K562 (cell line): ENCODE measurements around the gene GRID2IP. TPM values are rescaled to one million over a fixed set of nuclear protein-coding genes. Genes with fewer than 3 reads are reported as not detected.

ENCODE experiments used
- ATAC-seq: fragments of 200-7000 bp; cut with Tn5 transposase; 3 replicates; pipeline ENCODE4 v1.9.1; 2020; ENCODE audit warnings: moderate library complexity
- BruUV-seq: library from RNA; stranded (reverse); fragments of 400-500 nt; replicated peaks from 2 replicates; lab custom pipeline; 2021; lab: Mats Ljungman, UMichigan
- CTCF ChIA-PET: fragments of 300-600 bp; formaldehyde crosslinking; extraction: SDS; loops from one replicate; lab custom pipeline; 2021; ENCODE audit warnings: low intra/inter-chr PET ratio; lab: Yijun Ruan, JAX
- POLR2A ChIA-PET: fragments of 300-600, 350-650 bp; sonication (Branson Sonifier 250); formaldehyde crosslinking; extraction: SDS; loops from one replicate; lab custom pipeline; 2021; ENCODE audit warnings: antibody characterized with exemption, inconsistent platforms; lab: Yijun Ruan, JAX
- DNase-seq, 4 experiments: peaks; one replicate each; pipeline versions ENCODE4 v3.0.0 to v3.0.0-alpha.2; 2011 to 2018; ENCODE audit warnings: low spot score in 3 of 4, mixed read lengths in 3 of 4; ENCODE audit errors: extremely low read depth in 1 of 4
- FAIRE-seq: peaks from 2 replicates; lab custom pipeline; 2011; peaks lifted over from hg19 to GRCh38; lab: Jason Lieb, UNC
- H2AFZ ChIP-seq: 2 replicates; pipeline ENCODE4 v1.6.0; 2011; ENCODE audit warnings: low read depth, low read length, control low read depth, inconsistent platforms
- H3K27ac ChIP-seq: fragments of 200-600 bp; 3 replicates; pipeline ENCODE4 v1.8.0; 2011; ENCODE audit warnings: low read depth, mild to moderate bottlenecking, control low read depth, inconsistent platforms, low read length, moderate library complexity, mixed read lengths; ENCODE audit errors: extremely low read depth
- H3K27me3 ChIP-seq, 2 experiments: fragments of 300-600 bp in 1 of 2; 2 replicates in 1 of 2; 3 replicates in 1 of 2; pipeline versions ENCODE4 v1.6.0 to v1.8.0; 2011; ENCODE audit warnings: inconsistent platforms in 2 of 2, low read length in 2 of 2, mild to moderate bottlenecking in 1 of 2, mixed read lengths in 1 of 2, moderate library complexity in 1 of 2; ENCODE audit not compliant: control insufficient read depth in 2 of 2, insufficient read depth in 2 of 2
- H3K36me3 ChIP-seq: fragments of 300-600 bp; 3 replicates; pipeline ENCODE4 v1.8.0; 2011; ENCODE audit warnings: mild to moderate bottlenecking, low read length, inconsistent platforms; ENCODE audit not compliant: control insufficient read depth, insufficient read depth
- H3K4me1 ChIP-seq, 2 experiments: fragments of 200-600 bp in 1 of 2; replicated peaks in 1 of 2; 2 replicates in 1 of 2; 3 replicates in 1 of 2; pipeline versions ENCODE4 v1.5.1 to v1.8.0; 2011; ENCODE audit warnings: inconsistent platforms in 2 of 2, low read length in 2 of 2, mild to moderate bottlenecking in 1 of 2, mixed read lengths in 1 of 2, moderate library complexity in 1 of 2; ENCODE audit not compliant: control insufficient read depth in 2 of 2, insufficient read depth in 2 of 2
- H3K4me2 ChIP-seq: 2 replicates; pipeline ENCODE4 v1.6.1; 2011; ENCODE audit warnings: low read length, control low read depth, inconsistent platforms, mixed read lengths; ENCODE audit not compliant: insufficient read depth
- H3K4me3 ChIP-seq: fragments of 200-600 bp; sonication (generic), shearing (Covaris generic); 2 replicates; pipeline ENCODE4 v1.5.1; 2016; ENCODE audit warnings: control low read depth, inconsistent platforms
- H3K79me2 ChIP-seq: fragments of 200-600 bp; 3 replicates; pipeline ENCODE4 v1.8.0; 2011; ENCODE audit warnings: low read length, inconsistent platforms; ENCODE audit not compliant: control insufficient read depth, insufficient read depth
- H3K9ac ChIP-seq, 2 experiments: 2 replicates each; pipeline versions ENCODE4 v1.6.0 to v1.6.1; 2011; ENCODE audit warnings: low read depth in 2 of 2, low read length in 2 of 2, control low read depth in 1 of 2, inconsistent platforms in 1 of 2, mild to moderate bottlenecking in 1 of 2, mixed read lengths in 1 of 2; ENCODE audit not compliant: insufficient read depth in 1 of 2
- H3K9me1 ChIP-seq: one replicate; pipeline ENCODE4 v1.6.0; 2011; ENCODE audit warnings: inconsistent platforms, mild to moderate bottlenecking, low read length, moderate library complexity; ENCODE audit not compliant: control insufficient read depth, insufficient read depth
- H3K9me3 ChIP-seq: replicated peaks from 2 replicates; pipeline ENCODE4 v1.5.1; 2011; ENCODE audit warnings: low read depth, low read length, inconsistent platforms; ENCODE audit not compliant: control insufficient read depth, insufficient read depth
- H4K20me1 ChIP-seq: replicated peaks from 2 replicates; pipeline ENCODE4 v1.6.1; 2011; ENCODE audit warnings: low read length, inconsistent platforms, mixed read lengths; ENCODE audit not compliant: control insufficient read depth, insufficient read depth
- BRD4 ChIP-seq: fragments of 200-600 bp; sonication (generic); IDR thresholded peaks from 2 replicates; pipeline ENCODE4 v1.6.1; 2017; ENCODE audit warnings: inconsistent platforms
- CREM ChIP-seq: IDR thresholded peaks from 2 replicates; pipeline ENCODE4 v1.6.1; 2014; ENCODE audit warnings: antibody characterized with exemption, low read depth
- E2F8 ChIP-seq: fragments of 450-650 bp; IDR thresholded peaks from 2 replicates; pipeline ENCODE4 v1.7.1; 2018; ENCODE audit warnings: mild to moderate bottlenecking, low read depth; ENCODE audit not compliant: partially characterized antibody
- HOXB6 ChIP-seq: fragments of 250-450 bp; sonication (Bioruptor Pico); IDR thresholded peaks from 2 replicates; pipeline ENCODE4 v1.5.1; 2022; ENCODE audit warnings: mild to moderate bottlenecking, borderline replicate concordance
- KLF10 ChIP-seq: fragments of 250-450 bp; sonication (Bioruptor Pico); IDR thresholded peaks from 2 replicates; pipeline ENCODE4 v1.6.1; 2021; ENCODE audit warnings: matching md5 sums
- KLF6 ChIP-seq: fragments of 250-450 bp; sonication (Bioruptor Pico); IDR thresholded peaks from 2 replicates; pipeline ENCODE4 v1.4.0; 2020; ENCODE audit warnings: mild to moderate bottlenecking, moderate library complexity, borderline replicate concordance
- MAFK ChIP-seq: IDR thresholded peaks from 2 replicates; pipeline ENCODE4 v1.6.1; 2011; ENCODE audit warnings: low read length, improper control_type of control experiment
- MYNN ChIP-seq, 2 experiments: sonication (generic); formaldehyde crosslinking in 1 of 2; IDR thresholded peaks; 2 replicates each; pipeline versions ENCODE4 v1.5.0 to v1.6.1; 2016 to 2020; ENCODE audit warnings: antibody characterized with exemption in 1 of 2, missing genetic modification reagents in 1 of 2
- NCOA1 ChIP-seq: fragments of 450-650 bp; IDR thresholded peaks from 2 replicates; pipeline ENCODE4 v1.6.1; 2016; ENCODE audit warnings: low read depth
- PATZ1 ChIP-seq: fragments of 250-450 bp; sonication (Bioruptor Pico); IDR thresholded peaks from 2 replicates; pipeline ENCODE4 v1.5.0; 2020; ENCODE audit warnings: mild to moderate bottlenecking, borderline replicate concordance
- PKNOX1 ChIP-seq: fragments of 450-650 bp; IDR thresholded peaks from 2 replicates; pipeline ENCODE4 v1.6.1; 2016
- PRMT5 ChIP-seq: sonication (generic); formaldehyde crosslinking; IDR thresholded peaks from 2 replicates; pipeline ENCODE4 v1.5.0; 2020; ENCODE audit warnings: missing genetic modification reagents
- STAT5A ChIP-seq: IDR thresholded peaks from 2 replicates; pipeline ENCODE4 v1.6.1; 2012; ENCODE audit warnings: low read length, inconsistent platforms, borderline replicate concordance
- ZFP30 ChIP-seq: fragments of 250-450 bp; sonication (Bioruptor Pico); IDR thresholded peaks from 2 replicates; pipeline ENCODE4 v1.8.0; 2022; ENCODE audit warnings: moderate library complexity, mild to moderate bottlenecking, inconsistent platforms, borderline replicate concordance
- ZNF280A ChIP-seq: fragments of 450-650 bp; IDR thresholded peaks from 2 replicates; pipeline ENCODE4 v1.6.1; 2018; ENCODE audit warnings: mild to moderate bottlenecking, low read depth; ENCODE audit not compliant: partially characterized antibody
- WGBS: fragments of 100-300 bp; shearing (Covaris generic); methylation state at CpG from one replicate; pipeline ENCODE4 v1.1.6; 2016; ENCODE audit warnings: low coverage, mixed read lengths; ENCODE audit not compliant: insufficient coverage; ENCODE audit errors: missing lambda C conversion rate; 5-methylcytosine and 5-hydroxymethylcytosine counted together
- in situ Hi-C: fragments of 300-500 bp; cut with MboI; formaldehyde crosslinking; loops from 4 replicates; pipeline ENCODE4 v1.15.0; 2018; ENCODE audit warnings: inconsistent platforms, mixed read lengths
- intact Hi-C: fragments of 100-400 bp; cut with micrococcal nuclease; formaldehyde crosslinking; loops from 2 replicates; pipeline ENCODE4 v1.14.2; 2022
- polyA plus RNA-seq, 8 experiments: library from polyadenylated mRNA; depleted of rRNA in 4 of 8; stranded (reverse) in 5 of 8; unstranded in 3 of 8; fragments of >200 nt; fragmentation: Nextera tagmentation in 2 of 8; fragmentation: Illumina TruSeq in 1 of 8; extraction: Ambion mirVana in 2 of 8; extraction: Trizol in 1 of 8; gene quantifications; 2 replicates each; pipeline versions ENCODE4 v1.2.1 to v1.2.3, GENCODE V29; 2011 to 2014; ENCODE audit warnings: inconsistent platforms in 1 of 8, missing spikeins in 1 of 8
- total RNA-seq, 7 experiments: library from RNA; depleted of rRNA in 6 of 7; stranded (reverse); fragments of >200 nt in 6 of 7; fragmentation: Illumina TruSeq in 2 of 7; extraction: Trizol in 2 of 7; gene quantifications; 2 replicates each; pipeline versions ENCODE4 v1.2.1 to v1.2.3, GENCODE V29; 2011 to 2021; ENCODE audit warnings: low replicate concordance in 1 of 7

The GRID2IP gene
- total and polyA plus RNA-seq, 9 of the 15 experiments (the other 6 are each of a cell fraction or from before 2014, with no cell fraction given) = not detected

GRCh38 chr7:6516387-6516983 is 34.8 kb downstream of the GRID2IP start:
- DNase-seq (peak; percentile 56 to 86 (median 60)), ATAC-seq (peak; percentile 84), FAIRE-seq (peak; percentile 92)
- in situ Hi-C loops = no loop called here
- Histone ChIP-seq H3K27me3 (peaks cover 4 to 48% of the 10 kb centered on the region in 2 experiments; a peak in 4 of 5 replicates), H3K27ac (no peak overlapping the region), H3K9me3 (no peaks in the 10 kb centered on the region), H2AFZ (peak overlapping the region; percentile 56), H3K79me2 (no peaks in the 10 kb centered on the region), H3K4me1 (peaks cover 0 to 6% of the 10 kb centered on the region in 2 experiments; a peak in 2 of 5 replicates), H3K4me2 (peak overlapping the region; percentile 70), H3K9me1 (no peaks in the 10 kb centered on the region), H3K9ac (peak overlapping the region in 1 of 2 experiments; percentile 90; a peak in 2 of 4 replicates), H4K20me1 (no peaks in the 10 kb centered on the region), H3K4me3 (no peak overlapping the region), H3K36me3 (no peaks in the 10 kb centered on the region)
- WGBS = 10% methylated on average over 16 of the region's 17 CpGs
- no TSS peak for BruUV-seq
- CTCF ChIA-PET = interaction anchor here (1.0 kb wide), 1 partner anchor 43 kb away, joined by 4 read pairs; no protein-coding TSS in a partner anchor
- intact Hi-C loops = loop anchor here (2.0 to 5.0 kb wide), 3 partner anchors 42 to 412 kb away; no protein-coding TSS in a partner anchor
- POLR2A ChIA-PET = interaction anchor here (0.6 to 1.7 kb wide), 4 partner anchors 9 to 73 kb away, joined by 3 to 6 read pairs (median 3); partner anchors contain the start of gene INTS15
- TF ChIP-seq KLF6 (CRISPR knock-in tag) (no peak), NCOA1 (no peak), E2F8 (no peak), MAFK (no peak), PATZ1 (CRISPR knock-in tag) (no peak), PKNOX1 (no peak), CREM (peak; percentile 36), KLF10 (CRISPR knock-in tag) (no peak), HOXB6 (CRISPR knock-in tag) (no peak), MYNN (IDR thresholded peaks at IDR 0.05) (0 out of 2 replicates have a peak, but pooled peaks have one; percentile 15), MYNN (CRISPR knock-in tag; IDR thresholded peaks at IDR 0.05) (no peak), BRD4 (no peak), STAT5A (no peak), PRMT5 (CRISPR knock-in tag) (no peak), ZFP30 (CRISPR knock-in tag) (no peak), ZNF280A (no peak)
